Measurements from ENCODE around the gene SEC22A. TPM values are rescaled to one million over a fixed set of nuclear protein-coding genes. Genes with fewer than 3 reads are reported as not detected.

SEC22A gene
- total and polyA plus RNA-seq, 12 donors = 4.6 to 67.2 (median 21.0) TPM

GRCh38 chr3:123165163-123165562 is 36.6 kb upstream of the SEC22A start:
- peaks cover 0 to 31% of the 10 kb centered on the region in 2 donors for H3K36me3 ChIP-seq (replicated peaks in 1 of 2)
- WGBS, 4 donors = 92 to 100% (median 96%) methylated on average over 1 of the region's 1 CpG
- TF ChIP-seq CTCF (IDR thresholded peaks at IDR 0.05) (no peak), POLR2A (IDR thresholded peaks at IDR 0.05) (no peak)
- no peak overlapping the region for H3K4me3 ChIP-seq
- intact Hi-C loops (cut with DNase I) = no loop called here
- no peaks in the 10 kb centered on the region for H3K4me1 ChIP-seq (replicated peaks in 1 of 2)
- no peak overlapping the region for H3K27ac ChIP-seq
- H3K27me3 ChIP-seq = no peaks in the 10 kb centered on the region
- H3K9me3 ChIP-seq (replicated peaks in 1 of 3) = no peaks in the 10 kb centered on the region
- no peak for DNase-seq

- 93 to 100% (median 97%) methylated on average over 2 of the region's 2 CpGs for WGBS, 4 donors
- no peaks in the 10 kb centered on the region for H3K9me3 ChIP-seq (replicated peaks in 1 of 3)
- no peaks in the 10 kb centered on the region for H3K27me3 ChIP-seq
- intact Hi-C loops (cut with DNase I) = no loop called here
- H3K4me3 ChIP-seq = no peak overlapping the region
- TF ChIP-seq CTCF (IDR thresholded peaks at IDR 0.05) = no peak
- no peak for TF ChIP-seq POLR2A (IDR thresholded peaks at IDR 0.05)
- H3K27ac ChIP-seq = no peak overlapping the region
- no peaks in the 10 kb centered on the region for H3K4me1 ChIP-seq (replicated peaks in 1 of 2)
- H3K36me3 ChIP-seq (replicated peaks in 1 of 2) = peaks cover 0 to 19% of the 10 kb centered on the region in 2 donors
- DNase-seq = no peak
Observed at GRCh38 chr3:123167686-123168085, 34.1 kb upstream of the SEC22A start.

- DNase-seq = no peak
- Histone ChIP-seq H3K27ac (no peak overlapping the region), H3K4me1 (replicated peaks in 1 of 2) (no peaks in the 10 kb centered on the region), H3K9me3 (replicated peaks in 1 of 3) (no peaks in the 10 kb centered on the region), H3K36me3 (replicated peaks in 1 of 2) (peaks cover 0 to 19% of the 10 kb centered on the region in 2 donors), H3K4me3 (no peak overlapping the region), H3K27me3 (no peaks in the 10 kb centered on the region)
- TF ChIP-seq POLR2A (IDR thresholded peaks at IDR 0.05) (no peak), CTCF (IDR thresholded peaks at IDR 0.05) (no peak)
- intact Hi-C loops (cut with DNase I) = no loop called here
Observed at GRCh38 chr3:123168122-123168521, 33.6 kb upstream of the SEC22A start.

- Histone ChIP-seq H3K4me3 (no peak overlapping the region), H3K36me3 (replicated peaks in 1 of 2) (peaks cover 0 to 18% of the 10 kb centered on the region in 2 donors), H3K9me3 (replicated peaks in 1 of 3) (no peaks in the 10 kb centered on the region), H3K4me1 (replicated peaks in 1 of 2) (no peaks in the 10 kb centered on the region), H3K27me3 (no peaks in the 10 kb centered on the region), H3K27ac (no peak overlapping the region)
- WGBS, 4 donors = 77 to 87% (median 82%) methylated on average over 2 of the region's 2 CpGs
- intact Hi-C loops (cut with DNase I) = no loop called here
- TF ChIP-seq CTCF (IDR thresholded peaks at IDR 0.05) (no peak), POLR2A (IDR thresholded peaks at IDR 0.05) (no peak)
- no peak for DNase-seq
Observed at GRCh38 chr3:123168605-123169004, 33.1 kb upstream of the SEC22A start.

All from adrenal gland (tissue), 12 donors.